Activated T-helper 1 cell treated with Interleukin-2 at 50 U/mL for 16 hours (primary cell): ENCODE results near the gene SYNGR3.
A peak's percentile ranks its signal among the peaks of the same experiment; 100 is the strongest.

ENCODE experiments used
- DNase-seq: peaks from one replicate; pipeline ENCODE4 v3.0.0-alpha.2; 2020; ENCODE audit warnings: low read depth

SYNGR3 gene

GRCh38 chr16:1992704-1993317 is 3.0 kb downstream of the SYNGR3 start:
- no peak for DNase-seq

DNA sequence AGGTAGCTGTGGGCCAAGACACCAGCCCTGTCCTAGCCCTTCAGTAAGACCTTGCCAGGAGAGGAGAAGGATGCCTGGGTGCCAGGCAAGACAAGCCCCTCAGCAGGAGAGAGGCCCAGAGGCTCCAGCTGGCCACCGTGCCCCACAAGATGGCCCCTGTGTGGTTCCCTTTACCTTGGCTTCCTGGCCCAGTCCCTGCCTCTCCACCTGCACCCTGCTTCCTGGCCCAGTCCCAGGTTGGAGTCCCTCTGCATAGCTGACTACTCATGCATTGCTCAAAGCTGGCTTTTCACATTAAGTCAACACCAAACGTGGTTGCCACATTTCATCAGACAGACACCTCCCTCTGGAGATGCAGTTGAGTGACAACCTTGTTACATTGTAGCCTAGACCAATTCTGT is 4.0 kb downstream of the SYNGR3 start:
- DNase-seq = no peak

DNA sequence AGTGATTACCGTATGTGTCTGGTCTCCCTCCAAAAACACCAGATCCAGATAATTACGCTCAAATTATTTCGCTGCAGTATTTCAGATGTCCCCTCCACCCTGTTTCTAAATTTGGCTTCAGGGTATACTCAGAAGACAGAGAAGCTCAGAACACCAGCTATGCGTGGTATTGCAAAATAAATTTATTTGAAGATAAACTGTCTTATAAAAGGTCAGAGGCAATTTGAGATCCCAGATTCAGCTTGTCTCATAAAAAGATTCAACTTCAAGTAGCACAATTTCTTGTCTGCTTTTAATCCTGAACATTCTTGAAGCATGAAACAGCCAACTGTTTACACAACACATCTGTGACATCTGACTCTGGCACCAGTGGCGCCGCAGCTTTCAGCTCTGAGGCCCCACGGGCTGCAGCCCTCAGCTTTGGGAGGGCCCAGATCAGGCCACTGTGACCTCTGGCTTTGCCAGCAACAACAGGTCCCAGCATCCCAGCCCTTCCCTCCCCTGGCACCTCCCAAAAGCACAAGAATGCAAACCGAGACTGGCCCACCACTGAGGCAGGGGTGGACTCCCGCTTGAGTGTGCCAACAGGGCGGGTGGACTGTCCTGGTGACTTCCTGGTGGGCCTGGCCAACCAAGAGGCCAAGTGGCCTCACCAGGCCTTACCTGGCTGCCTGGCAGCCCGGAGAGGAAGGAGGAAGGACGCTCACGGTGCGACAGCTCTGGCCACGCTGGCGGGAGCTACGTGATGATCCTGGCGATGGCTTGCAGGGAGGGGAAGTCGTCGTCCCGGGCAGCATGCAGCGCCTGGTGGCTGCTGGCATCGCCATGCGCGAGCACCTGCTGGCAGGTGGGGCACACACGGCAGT is 8.0 kb downstream of the SYNGR3 start:
- DNase-seq = no peak

DNA sequence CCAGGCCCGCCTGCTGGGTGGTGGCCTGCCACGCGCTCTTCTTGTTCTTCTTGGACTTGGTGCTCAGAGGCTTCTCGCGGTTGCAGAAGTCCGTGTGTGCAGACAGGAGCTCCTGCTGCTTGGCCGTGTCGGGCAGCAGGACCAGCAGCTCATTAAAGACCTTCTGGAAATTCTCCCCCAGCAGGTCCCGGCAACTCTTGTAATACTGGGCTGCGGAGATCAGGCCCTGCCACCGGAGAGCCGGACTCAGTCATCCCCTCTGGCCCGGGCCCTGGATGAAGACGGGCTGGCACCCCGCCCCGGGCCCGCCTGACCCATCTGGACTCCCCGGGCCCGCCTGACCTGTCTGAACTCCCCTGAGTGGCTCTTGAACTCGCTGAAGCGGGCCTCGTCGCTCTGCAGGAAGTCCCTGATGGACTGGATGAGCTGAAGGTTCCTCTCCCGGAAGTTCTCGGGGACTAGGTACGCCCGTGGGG is 8.6 kb downstream of the SYNGR3 start:
- DNase-seq = no peak

DNA sequence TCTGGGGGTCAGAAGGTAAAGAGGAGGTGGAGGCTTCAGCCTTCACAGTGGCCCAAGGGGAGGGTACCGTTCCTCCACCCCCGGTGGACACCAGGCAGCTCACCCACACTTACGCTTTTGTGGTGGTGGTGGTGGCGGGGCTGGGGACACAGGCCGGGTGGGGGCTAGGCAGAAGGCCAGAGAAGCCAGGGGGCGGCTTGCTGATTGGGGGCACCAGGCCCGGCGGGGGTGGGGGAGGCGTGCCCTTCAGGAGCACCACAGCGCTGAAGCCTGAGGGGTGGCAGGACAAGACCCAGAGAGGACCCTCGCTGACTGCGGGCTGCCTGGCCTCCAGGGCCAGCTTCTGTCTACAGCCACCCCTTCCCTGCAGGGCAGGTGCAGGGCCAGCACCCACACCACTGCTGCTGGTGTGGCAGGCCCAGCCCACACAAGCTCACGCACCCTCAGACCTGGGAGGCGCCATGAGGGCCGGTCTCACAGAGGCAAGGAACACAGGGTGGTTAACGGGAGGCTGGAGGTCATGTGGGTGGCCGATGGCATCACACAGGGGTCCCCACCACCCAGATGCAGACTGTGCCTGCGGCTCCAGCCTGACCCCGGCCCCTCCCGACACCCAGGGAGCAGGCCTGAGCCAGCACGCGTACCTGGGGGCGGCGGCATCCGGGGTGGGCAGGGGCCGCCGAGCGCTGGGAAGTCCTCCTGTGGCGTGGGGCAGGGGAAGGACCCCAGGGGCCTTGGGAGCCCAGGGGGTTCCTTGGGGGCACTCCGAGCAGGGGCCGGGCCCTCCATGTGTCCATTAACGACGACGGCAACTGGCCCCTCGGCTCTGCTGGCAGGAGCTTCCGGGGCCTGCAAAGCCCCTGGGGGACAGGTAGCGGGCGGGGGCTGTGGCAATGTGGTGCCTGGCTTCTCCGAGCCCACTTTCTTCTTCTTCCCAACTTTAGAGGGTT is 9.4 kb downstream of the SYNGR3 start:
- no peak for DNase-seq

DNA sequence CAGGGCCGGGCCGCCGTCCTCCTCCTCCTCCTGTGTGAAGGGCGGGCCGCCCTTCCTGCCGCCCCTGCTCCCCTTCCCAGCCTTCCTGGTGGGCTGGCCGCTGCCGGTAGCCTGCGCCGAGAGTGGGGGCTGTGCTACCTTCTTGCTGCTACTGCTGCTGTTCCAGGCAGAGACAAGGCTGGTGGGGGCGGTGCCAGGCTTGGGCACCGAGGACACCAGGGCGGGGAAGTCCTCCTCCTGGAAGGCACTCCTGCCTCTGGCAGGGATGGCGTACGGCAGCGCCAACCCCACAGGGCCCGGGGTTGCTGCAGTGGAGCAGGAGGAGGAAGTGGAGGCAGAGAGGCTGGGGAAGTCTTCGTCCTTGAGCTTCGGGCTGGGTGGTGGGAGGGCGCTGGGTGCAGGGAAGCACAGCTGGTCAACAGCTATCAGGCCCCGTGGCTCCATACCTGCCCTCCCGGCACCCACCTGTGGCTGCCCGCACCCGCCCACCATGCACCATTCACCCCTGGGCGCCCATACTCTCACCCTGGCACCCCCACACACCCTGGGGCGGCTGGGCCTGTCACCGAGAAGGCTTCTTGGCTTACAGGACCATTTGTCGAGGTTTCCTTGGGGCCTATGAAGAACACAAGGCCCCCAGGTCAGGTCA is 10.2 kb downstream of the SYNGR3 start:
- no peak for DNase-seq

- DNase-seq = no peak
These were observed 11.3 kb downstream of the SYNGR3 start for GRCh38 chr16:2001035-2001434.

DNA sequence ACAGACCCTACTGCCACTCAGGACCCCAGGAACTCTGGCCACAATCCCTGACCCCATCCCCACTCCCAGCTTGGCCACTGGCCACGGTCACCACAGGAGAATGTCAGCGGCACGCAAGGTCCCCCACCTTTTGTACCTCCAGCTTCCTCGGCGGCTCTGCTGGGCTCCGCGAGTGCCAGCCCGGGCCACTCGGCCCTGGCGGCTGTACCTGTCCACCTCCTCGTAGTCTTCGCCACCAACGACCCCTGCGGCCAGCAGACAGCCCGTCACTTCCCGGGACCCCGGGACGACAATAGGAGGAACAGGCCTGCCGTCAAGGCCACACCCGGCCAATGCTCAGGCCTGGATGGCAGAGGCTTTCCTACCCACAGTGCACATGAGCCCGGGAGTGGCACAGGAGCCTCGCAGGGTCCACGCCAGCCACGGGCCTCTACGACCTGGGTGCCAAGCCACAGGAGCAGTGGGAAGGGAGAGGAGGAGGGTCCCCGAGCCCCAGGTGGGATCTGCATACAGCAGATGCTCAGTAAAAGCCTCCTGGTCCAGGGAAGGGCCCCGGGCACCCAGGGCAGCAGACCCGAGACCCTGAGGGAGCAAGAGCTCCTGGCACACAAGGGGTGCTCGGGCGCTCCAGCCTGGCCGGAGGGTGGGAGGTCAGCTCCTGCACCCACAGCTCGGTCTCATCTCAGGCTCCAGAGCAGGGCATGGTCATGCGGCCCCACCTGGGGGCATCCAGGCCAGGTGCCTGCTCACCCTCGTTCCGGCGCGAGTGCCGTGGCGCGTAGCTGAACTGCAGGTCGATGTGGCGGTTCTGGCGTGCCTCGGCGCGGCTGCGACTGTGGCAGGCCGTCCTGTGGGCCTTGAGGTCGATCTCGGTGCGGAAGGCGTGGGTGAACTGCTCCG is 11.9 kb downstream of the SYNGR3 start:
- no peak for DNase-seq

DNA sequence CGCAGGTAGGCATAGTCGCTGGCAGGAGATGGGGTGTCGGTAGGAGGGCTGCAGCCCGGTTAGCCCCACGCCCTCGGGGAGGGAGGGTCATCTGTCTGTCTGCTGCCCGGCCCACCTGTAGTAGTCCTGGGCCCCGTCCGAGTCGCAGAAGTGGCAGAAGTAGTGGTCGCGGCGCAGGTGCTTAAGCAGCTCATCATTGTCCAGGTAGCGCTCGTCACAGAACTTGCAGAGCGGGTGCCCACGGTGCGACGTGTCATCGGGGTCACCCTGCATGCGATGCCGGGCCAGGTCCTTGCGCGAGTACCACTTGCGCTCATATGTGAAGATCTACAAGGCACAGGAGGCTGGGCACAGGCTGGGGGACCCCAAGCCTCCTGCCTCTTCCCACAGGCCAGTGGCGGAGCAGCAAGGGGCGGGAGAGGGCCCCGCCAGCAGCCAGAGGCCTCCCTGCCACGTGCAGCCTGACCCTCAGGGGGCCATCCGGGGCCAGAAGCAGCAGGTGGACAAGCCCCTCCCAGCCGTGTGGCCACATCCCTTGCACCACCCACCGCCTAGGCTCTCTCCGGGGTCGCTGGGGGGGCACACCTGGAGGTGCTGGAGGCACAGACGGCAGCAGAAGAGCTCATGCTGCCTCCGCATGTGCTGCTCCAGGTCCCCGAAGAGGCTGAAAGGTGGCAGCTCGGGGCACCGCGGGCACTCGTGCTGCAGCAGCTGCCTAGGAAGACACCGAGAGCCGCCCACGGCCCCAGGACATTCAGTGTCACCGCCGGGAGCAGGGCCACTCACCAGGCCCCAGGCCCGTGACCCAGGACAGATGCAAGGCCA is 12.8 kb downstream of the SYNGR3 start:
- DNase-seq = no peak

DNA sequence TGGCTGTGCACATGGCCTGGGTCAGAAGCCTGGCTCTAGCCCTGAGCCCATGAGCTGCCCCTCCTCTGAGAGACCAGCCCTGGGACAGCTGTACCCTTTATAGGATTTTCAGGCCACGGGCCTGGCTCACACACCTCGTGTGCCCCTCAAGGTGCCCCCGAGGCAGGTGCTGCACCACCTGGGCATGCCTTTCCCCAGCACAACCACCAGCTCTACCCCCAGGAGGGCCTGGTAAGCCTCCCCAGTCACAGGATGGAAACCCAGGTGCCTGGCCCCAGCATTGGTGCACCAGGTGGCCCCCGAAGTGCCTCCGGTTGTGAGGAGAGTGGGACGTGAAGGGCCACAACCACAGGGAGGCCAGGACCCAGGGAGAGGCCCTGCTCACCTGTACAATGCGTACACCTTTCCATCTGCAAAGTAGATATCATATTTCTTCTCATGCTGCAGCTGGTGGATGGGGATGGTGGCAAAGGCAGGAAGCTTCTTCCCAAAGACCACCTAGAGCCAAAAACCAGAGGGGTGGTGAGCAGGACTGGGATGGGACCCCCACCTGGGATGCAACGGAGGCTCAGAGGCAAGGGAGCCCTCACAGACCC is 13.6 kb downstream of the SYNGR3 start:
- no peak for DNase-seq

DNA sequence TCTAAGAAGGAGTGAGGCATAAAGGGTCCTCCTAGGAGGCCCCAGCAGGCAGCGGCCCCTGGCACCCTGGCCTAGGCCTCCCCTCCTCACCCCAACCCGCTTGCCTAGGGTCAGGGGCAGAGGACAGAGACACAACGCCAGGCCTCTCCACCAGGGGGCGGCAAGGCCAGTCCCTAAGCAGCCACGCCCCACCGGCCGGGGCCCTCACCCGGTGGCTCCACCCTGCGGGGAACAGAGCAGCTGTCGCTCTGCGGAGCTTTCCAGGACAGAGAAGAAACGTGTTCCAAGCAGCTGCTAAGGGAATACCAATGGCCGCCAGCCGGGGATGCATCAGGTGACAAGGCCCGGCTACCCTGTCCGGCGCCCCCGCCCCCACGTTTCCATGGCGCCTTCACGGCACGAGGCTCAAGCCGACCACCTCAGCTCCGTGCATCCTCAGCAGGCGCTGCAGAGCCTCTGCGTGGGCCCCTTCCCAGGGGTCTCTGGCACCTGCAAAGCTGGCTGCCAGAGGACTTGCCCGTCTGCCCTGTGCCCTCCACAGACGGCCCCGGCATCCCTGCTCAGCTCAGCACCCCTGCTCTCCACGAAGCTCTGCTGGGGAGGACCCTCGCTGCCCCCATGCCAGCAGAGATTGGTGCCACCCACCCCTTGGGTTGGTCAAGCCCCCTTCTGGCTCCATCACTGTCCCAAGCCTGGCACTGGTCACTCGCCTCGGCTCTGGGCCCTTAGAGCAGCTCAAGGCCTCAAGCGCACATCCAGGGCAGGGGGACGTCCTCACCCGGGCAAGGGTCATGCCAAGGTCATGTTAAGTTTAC is 14.3 kb downstream of the SYNGR3 start:
- DNase-seq = peak; percentile 78

- DNase-seq = no peak
These were observed 15.2 kb downstream of the SYNGR3 start for GRCh38 chr16:2004795-2005517.

GRCh38 chr16:2005646-2006045 is 15.9 kb downstream of the SYNGR3 start:
- DNase-seq = no peak

- no peak for DNase-seq
These were observed 16.5 kb downstream of the SYNGR3 start for GRCh38 chr16:2006317-2006716.

DNA sequence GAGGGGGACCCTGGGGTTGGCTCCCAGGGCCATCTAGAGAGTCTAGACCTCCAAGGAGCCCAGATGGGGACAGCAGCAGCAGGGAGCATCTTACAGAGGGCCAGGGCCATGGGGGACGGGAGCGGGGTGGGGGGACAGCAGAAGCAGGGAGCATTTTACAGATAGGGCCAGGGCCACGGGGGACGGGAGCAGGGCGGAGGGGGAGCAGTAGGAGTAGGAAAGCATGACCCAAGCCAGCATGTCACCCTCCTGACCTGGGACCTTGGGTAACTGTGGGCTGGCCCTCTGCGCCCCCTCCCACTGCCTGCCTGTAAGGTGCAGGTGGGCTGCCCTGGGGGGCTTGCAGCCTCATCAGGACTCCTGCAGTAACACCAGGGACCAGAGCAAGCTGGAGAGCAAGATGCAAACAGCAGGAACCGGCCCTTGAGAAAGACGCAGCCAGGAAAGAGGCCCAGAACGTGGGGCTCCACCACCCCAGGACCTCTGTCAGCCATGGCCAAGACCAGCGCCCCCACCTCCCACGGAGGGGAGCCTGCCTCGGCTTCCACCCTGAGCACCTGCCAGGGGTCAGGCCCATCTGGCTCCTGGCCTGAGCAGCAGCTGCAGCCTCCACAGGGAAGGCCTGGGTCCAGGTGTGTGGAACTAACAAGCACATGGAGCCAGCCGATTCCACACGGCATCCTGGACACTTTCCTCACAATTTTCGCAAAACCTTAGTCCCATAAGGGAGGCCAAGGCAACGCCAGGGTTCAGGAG is 17.5 kb downstream of the SYNGR3 start:
- no peak for DNase-seq

- no peak for DNase-seq
These were observed 18.3 kb downstream of the SYNGR3 start for GRCh38 chr16:2008009-2008526.

GRCh38 chr16:2008631-2009163 is 18.9 kb downstream of the SYNGR3 start:
- no peak for DNase-seq
